ENCODE data around the gene FBXW5. TPM values are rescaled to one million over a fixed set of nuclear protein-coding genes. Genes with fewer than 3 reads are reported as not detected.

FBXW5 gene
- total and polyA plus RNA-seq, 9 of the 15 experiments (the other 6 are each of a cell fraction or from before 2014, with no cell fraction given), result 0.21 to 128 (median 37.0) TPM

DNA sequence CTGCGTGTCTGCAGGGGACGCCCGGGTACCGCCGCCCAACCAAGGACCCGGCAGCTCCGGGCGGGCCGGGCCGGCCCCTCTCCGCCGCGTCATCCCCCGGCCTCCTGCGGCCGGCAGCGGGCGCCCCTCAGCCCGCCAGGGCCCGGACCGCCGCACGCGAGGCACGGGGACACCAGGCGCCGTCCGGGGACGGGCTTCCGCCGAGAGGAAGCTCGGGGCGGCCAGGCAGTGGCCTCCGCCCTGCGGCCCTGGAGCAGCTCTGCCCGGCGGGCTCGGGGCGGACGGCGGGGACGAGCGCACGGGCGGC lies 373 bp downstream of the FBXW5 start (continued):
- TF ChIP-seq, protein P1, sequence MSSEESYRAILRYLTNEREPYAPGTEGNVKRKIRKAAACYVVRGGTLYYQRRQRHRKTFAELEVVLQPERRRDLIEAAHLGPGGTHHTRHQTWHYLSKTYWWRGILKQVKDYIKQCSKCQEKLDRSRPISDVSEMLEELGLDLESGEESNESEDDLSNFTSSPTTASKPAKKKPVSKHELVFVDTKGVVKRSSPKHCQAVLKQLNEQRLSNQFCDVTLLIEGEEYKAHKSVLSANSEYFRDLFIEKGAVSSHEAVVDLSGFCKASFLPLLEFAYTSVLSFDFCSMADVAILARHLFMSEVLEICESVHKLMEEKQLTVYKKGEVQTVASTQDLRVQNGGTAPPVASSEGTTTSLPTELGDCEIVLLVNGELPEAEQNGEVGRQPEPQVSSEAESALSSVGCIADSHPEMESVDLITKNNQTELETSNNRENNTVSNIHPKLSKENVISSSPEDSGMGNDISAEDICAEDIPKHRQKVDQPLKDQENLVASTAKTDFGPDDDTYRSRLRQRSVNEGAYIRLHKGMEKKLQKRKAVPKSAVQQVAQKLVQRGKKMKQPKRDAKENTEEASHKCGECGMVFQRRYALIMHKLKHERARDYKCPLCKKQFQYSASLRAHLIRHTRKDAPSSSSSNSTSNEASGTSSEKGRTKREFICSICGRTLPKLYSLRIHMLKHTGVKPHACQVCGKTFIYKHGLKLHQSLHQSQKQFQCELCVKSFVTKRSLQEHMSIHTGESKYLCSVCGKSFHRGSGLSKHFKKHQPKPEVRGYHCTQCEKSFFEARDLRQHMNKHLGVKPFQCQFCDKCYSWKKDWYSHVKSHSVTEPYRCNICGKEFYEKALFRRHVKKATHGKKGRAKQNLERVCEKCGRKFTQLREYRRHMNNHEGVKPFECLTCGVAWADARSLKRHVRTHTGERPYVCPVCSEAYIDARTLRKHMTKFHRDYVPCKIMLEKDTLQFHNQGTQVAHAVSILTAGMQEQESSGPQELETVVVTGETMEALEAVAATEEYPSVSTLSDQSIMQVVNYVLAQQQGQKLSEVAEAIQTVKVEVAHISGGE (CRISPR knock-in tag; IDR thresholded peaks at IDR 0.05), result peak in 2 of 3 experiments; percentile 85 to 93; a peak in 5 of 6 replicates
- TF ChIP-seq, protein P2, sequence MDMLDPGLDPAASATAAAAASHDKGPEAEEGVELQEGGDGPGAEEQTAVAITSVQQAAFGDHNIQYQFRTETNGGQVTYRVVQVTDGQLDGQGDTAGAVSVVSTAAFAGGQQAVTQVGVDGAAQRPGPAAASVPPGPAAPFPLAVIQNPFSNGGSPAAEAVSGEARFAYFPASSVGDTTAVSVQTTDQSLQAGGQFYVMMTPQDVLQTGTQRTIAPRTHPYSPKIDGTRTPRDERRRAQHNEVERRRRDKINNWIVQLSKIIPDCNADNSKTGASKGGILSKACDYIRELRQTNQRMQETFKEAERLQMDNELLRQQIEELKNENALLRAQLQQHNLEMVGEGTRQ (CRISPR knock-in tag; IDR thresholded peaks at IDR 0.05), result no peak
- TF ChIP-seq GATA2 (CRISPR knock-in tag; IDR thresholded peaks at IDR 0.05) (no peak), YY1 (IDR thresholded peaks at IDR 0.05; ENCODE audit: borderline replicate concordance in 1 of 3, control insufficient read depth in 1 of 3, extremely low read depth in 1 of 3, insufficient read depth in 3 of 3, insufficient read length in 1 of 3, insufficient replicate concordance in 2 of 3, low read depth in 1 of 3, low read length in 2 of 3) (no peak), ZNF76 (CRISPR knock-in tag; IDR thresholded peaks at IDR 0.05; ENCODE audit: borderline replicate concordance) (no peak), HDAC1 (IDR thresholded peaks at IDR 0.05) (no peak), ZNF609 (CRISPR knock-in tag; IDR thresholded peaks at IDR 0.05; ENCODE audit: borderline replicate concordance) (0 out of 2 replicates have a peak, but pooled peaks have one; percentile 11), MAZ (CRISPR knock-in tag; conservative IDR thresholded peaks at IDR 0.05 in 1 of 2, IDR thresholded peaks at IDR 0.05 in 1 of 2) (no peak), HLTF (IDR thresholded peaks at IDR 0.05) (no peak), ZNF586 (CRISPR knock-in tag; conservative IDR thresholded peaks at IDR 0.05) (no peak), KLF16 (IDR thresholded peaks at IDR 0.05) (no peak), ZNF511 (CRISPR knock-in tag; IDR thresholded peaks at IDR 0.05) (0 out of 2 replicates have a peak, but pooled peaks have one; percentile 1), GATAD2B (IDR thresholded peaks at IDR 0.05; ENCODE audit: borderline replicate concordance) (peak; percentile 97), E2F6 (IDR thresholded peaks at IDR 0.05; ENCODE audit: borderline replicate concordance in 1 of 2, extremely low read depth in 1 of 2, insufficient read depth in 1 of 2, insufficient read length in 1 of 2, low read depth in 1 of 2, low read length in 1 of 2, poor library complexity in 1 of 2, severe bottlenecking in 1 of 2) (peak in 1 of 2 experiments; percentile 40), ZKSCAN1 (IDR thresholded peaks at IDR 0.05; ENCODE audit: low read depth, low read length) (no peak)

Measured in K562 (cell line).